ENCODE data around the gene MAP2. TPM values are rescaled to one million over a fixed set of nuclear protein-coding genes. Genes with fewer than 3 reads are reported as not detected.

The MAP2 gene
- total and polyA plus RNA-seq, 2 of the 8 experiments (the other 6 are each of a cell fraction or from before 2014, with no cell fraction given): 5.9 to 9.4 TPM

DNA sequence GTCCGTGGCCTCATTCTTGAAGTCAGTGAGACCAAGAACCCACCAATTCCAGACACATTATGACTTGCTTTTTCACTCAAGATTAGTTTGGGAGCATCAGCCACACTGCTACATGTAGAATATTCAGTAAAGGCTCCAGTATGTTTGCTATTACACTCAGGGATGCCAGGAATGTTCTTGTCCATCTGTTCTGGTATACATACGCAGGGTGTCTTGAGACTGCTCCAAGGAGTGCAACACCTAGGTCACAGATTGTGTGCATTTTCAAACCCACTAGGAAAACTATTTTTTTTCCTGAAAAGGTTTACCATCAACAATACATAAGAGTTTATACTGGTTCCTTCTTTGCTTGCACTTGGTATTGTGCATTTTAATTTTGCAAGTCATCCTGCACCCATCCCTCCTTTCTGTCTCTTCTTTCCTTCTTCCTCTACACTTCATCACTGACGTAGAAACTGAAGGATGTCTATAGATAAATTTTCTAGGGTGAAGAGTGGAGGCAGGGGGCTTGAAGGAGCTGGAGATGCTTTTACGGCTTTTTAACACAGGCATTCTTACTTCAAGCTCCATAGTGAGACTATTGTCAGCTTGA, 35.3 kb upstream of the MAP2 start:
- no peak overlapping the region for H3K14ac ChIP-seq (ENCODE audit: insufficient read length)
- DNase-seq (ENCODE audit: low read depth in 1 of 2, low spot score in 2 of 2) (no peak), FAIRE-seq (no peak)
- no peaks in the 10 kb centered on the region for H3K23me2 ChIP-seq (ENCODE audit: low read depth, low read length)
- no peak overlapping the region for H4K91ac ChIP-seq (replicated peaks; ENCODE audit: insufficient read length, low read length)
- no peak overlapping the region for H3K4ac ChIP-seq (replicated peaks; ENCODE audit: insufficient read length, low read depth, low read length)
- H3K4me1 ChIP-seq (replicated peaks in 1 of 4; ENCODE audit: control insufficient read depth in 3 of 4, insufficient read depth in 4 of 4, low read length in 3 of 4): no peaks in the 10 kb centered on the region
- no peak overlapping the region for H2AK5ac ChIP-seq (ENCODE audit: low read depth, low read length)
- H3K4me3 ChIP-seq (ENCODE audit: extremely low read depth in 1 of 4, insufficient read depth in 2 of 4, low read depth in 3 of 4, low read length in 4 of 4): no peak overlapping the region
- H2BK15ac ChIP-seq (ENCODE audit: low read length): no peak overlapping the region
- no peaks in the 10 kb centered on the region for H3K27me3 ChIP-seq (replicated peaks in 1 of 4; ENCODE audit: control insufficient read depth in 3 of 4, extremely low read depth in 1 of 4, insufficient read depth in 3 of 4, low read length in 3 of 4)
- no peaks in the 10 kb centered on the region for H3K79me1 ChIP-seq (ENCODE audit: low read depth, low read length)
- H4K5ac ChIP-seq (ENCODE audit: insufficient read length, low read depth, low read length): no peak overlapping the region
- CTCF ChIA-PET (ENCODE audit: partially characterized antibody): interaction anchor here (0.8 to 1.9 kb wide), 6 partner anchors 9 to 168 kb away, joined by 3 to 5 read pairs (median 4); no protein-coding TSS in a partner anchor
- H3K23ac ChIP-seq (ENCODE audit: insufficient read length): no peak overlapping the region
- no peak for TF ChIP-seq POLR2A (IDR thresholded peaks at IDR 0.05; ENCODE audit: control extremely low read depth in 1 of 2, low read depth in 2 of 2, low read length in 2 of 2)
- no peak for TF ChIP-seq MAFK (IDR thresholded peaks at IDR 0.05; ENCODE audit: low read depth, low read length)
- no peak for TF ChIP-seq FOSL1 (IDR thresholded peaks at IDR 0.05; ENCODE audit: insufficient read depth, low read depth, low read length)
- TF ChIP-seq SAP30 (IDR thresholded peaks at IDR 0.05; ENCODE audit: insufficient read depth, insufficient replicate concordance, low read length): no peak
- no peak for TF ChIP-seq JUN (IDR thresholded peaks at IDR 0.05; ENCODE audit: low read depth, low read length)
- TF ChIP-seq SP2 (IDR thresholded peaks at IDR 0.05; ENCODE audit: low read length): no peak
- TF ChIP-seq RBBP5 (IDR thresholded peaks at IDR 0.05; ENCODE audit: borderline replicate concordance, low read depth, low read length): no peak
- no peak for TF ChIP-seq BACH1 (IDR thresholded peaks at IDR 0.05; ENCODE audit: low read length)
- WGBS, 2 experiments (ENCODE audit: extremely low coverage in 1 of 2, insufficient coverage in 1 of 2, insufficient read length in 1 of 2, insufficient replicate concordance in 2 of 2, low coverage in 1 of 2, low lambda C conversion rate in 2 of 2, missing lambda C conversion rate in 1 of 2): 89% methylated on average over 4 of the region's 4 CpGs; no CpG with 5 or more reads in 1 of the 2 experiments
- H3K18ac ChIP-seq (ENCODE audit: extremely low read depth, low read length): no peak overlapping the region
- no peak overlapping the region for H2AFZ ChIP-seq (ENCODE audit: low read length)
- H3K36me3 ChIP-seq (ENCODE audit: control insufficient read depth in 2 of 4, insufficient read depth in 4 of 4, low read length in 3 of 4): no peaks in the 10 kb centered on the region
- H3K79me2 ChIP-seq (ENCODE audit: control insufficient read depth in 1 of 2, insufficient read depth in 2 of 2, low read length in 2 of 2): no peaks in the 10 kb centered on the region
- no peak overlapping the region for H3K4me2 ChIP-seq (ENCODE audit: insufficient read depth in 1 of 2, low read depth in 2 of 2, low read length in 2 of 2)
- H4K8ac ChIP-seq (ENCODE audit: extremely low read depth, insufficient read depth, low read length): no peak overlapping the region
- H3K9me3 ChIP-seq (ENCODE audit: insufficient read depth in 2 of 2, low read depth in 1 of 2, low read length in 1 of 2): peaks cover 0 to 7% of the 10 kb centered on the region in 2 experiments; a peak in 1 of 4 replicates
- H2BK5ac ChIP-seq (ENCODE audit: low read depth, low read length): no peak overlapping the region
- no peaks in the 10 kb centered on the region for H4K20me1 ChIP-seq (replicated peaks in 1 of 2; ENCODE audit: control insufficient read depth in 1 of 2, insufficient read depth in 2 of 2, low read length in 2 of 2)
- H2BK12ac ChIP-seq (ENCODE audit: low read depth, low read length): no peak overlapping the region
- H3K27ac ChIP-seq (ENCODE audit: low read depth, low read length): no peak overlapping the region
- no peak overlapping the region for H2BK120ac ChIP-seq (replicated peaks; ENCODE audit: low read depth, low read length)
- H3K56ac ChIP-seq (replicated peaks; ENCODE audit: insufficient read length, low read depth, low read length): no peak overlapping the region
- POLR2A ChIA-PET (ENCODE audit: partially characterized antibody): no interaction called here
- H3K9ac ChIP-seq (replicated peaks in 1 of 4; ENCODE audit: extremely low read depth in 1 of 4, low read depth in 3 of 4, low read length in 3 of 4): no peak overlapping the region
- H2BK20ac ChIP-seq (ENCODE audit: low read length): no peak overlapping the region

All from H1 (cell line).